ENCODE measurements around the gene CHIT1. TPM values are rescaled to one million over a fixed set of nuclear protein-coding genes. Genes with fewer than 3 reads are reported as not detected.
"Not testable (repeated sequence)": the region's sequence is repeated elsewhere in the genome, so short reads cannot be mapped to it uniquely, and the experiment has no call there.

CHIT1 gene
- total and polyA plus RNA-seq, 10 donors, result 2.0 to 165 (median 6.7) TPM

GRCh38 chr1:203250911-203251310 is 21.4 kb upstream of the CHIT1 start:
- WGBS, 5 donors, result 68 to 84% (median 70%) methylated on average over 2 of the region's 2 CpGs
- no peak for TF ChIP-seq POLR2A (IDR thresholded peaks at IDR 0.05)
- TF ChIP-seq, protein P1, sequence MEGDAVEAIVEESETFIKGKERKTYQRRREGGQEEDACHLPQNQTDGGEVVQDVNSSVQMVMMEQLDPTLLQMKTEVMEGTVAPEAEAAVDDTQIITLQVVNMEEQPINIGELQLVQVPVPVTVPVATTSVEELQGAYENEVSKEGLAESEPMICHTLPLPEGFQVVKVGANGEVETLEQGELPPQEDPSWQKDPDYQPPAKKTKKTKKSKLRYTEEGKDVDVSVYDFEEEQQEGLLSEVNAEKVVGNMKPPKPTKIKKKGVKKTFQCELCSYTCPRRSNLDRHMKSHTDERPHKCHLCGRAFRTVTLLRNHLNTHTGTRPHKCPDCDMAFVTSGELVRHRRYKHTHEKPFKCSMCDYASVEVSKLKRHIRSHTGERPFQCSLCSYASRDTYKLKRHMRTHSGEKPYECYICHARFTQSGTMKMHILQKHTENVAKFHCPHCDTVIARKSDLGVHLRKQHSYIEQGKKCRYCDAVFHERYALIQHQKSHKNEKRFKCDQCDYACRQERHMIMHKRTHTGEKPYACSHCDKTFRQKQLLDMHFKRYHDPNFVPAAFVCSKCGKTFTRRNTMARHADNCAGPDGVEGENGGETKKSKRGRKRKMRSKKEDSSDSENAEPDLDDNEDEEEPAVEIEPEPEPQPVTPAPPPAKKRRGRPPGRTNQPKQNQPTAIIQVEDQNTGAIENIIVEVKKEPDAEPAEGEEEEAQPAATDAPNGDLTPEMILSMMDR (IDR thresholded peaks at IDR 0.05 in 8 of 11, conservative IDR thresholded peaks at IDR 0.05 in 3 of 11), result no peak
- no peak for TF ChIP-seq POLR2AphosphoS5 (IDR thresholded peaks at IDR 0.05)

GRCh38 chr1:203244776-203245175 is 15.3 kb upstream of the CHIT1 start:
- no peak overlapping the region for H3K27ac ChIP-seq
- 47 to 77% (median 58%) methylated on average over 3 to 4 of the region's 4 CpGs for WGBS, 5 donors

More at GRCh38 chr1:203250911-203251310, 21.4 kb upstream of the CHIT1 start:
- no peaks in the 10 kb centered on the region for H3K4me1 ChIP-seq
- peaks cover 0 to 21% (median 7%) of the 10 kb centered on the region in 8 donors for H3K9me3 ChIP-seq
- DNase-seq, result no peak
- no peak overlapping the region for H3K4me3 ChIP-seq
- H3K27ac ChIP-seq, result no peak overlapping the region
- H3K36me3 ChIP-seq, result no peaks in the 10 kb centered on the region
- intact Hi-C loops (cut with DNase I; ENCODE audit: low total_unique reads), result no loop called here
- H3K27me3 ChIP-seq (replicated peaks in 1 of 7), result no peaks in the 10 kb centered on the region

DNA sequence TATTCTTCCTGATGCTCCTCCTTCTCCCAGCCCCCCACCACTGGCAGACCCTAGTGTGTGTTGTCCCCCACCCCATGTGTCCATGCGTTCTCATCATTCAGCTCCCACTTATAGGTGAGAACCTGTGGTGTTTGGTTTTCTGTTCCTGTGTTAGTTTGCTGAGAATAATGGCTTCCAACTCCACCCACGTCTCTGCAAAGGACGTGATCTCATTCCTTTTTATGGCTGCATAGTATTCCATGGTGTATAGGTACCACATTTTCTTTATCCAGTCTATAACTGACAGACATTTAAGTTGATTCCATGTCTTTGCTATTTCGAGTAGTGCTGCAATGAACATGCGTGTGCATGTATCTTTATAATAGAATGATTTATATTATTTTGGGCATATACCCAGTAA is 12.2 kb upstream of the CHIT1 start:
- H3K27ac ChIP-seq; intact Hi-C loops (cut with DNase I; ENCODE audit: low total_unique reads); H3K4me3 ChIP-seq; H3K9me3 ChIP-seq; H3K4me1 ChIP-seq; H3K36me3 ChIP-seq; DNase-seq: not testable (repeated sequence)
- WGBS, 5 donors, result 79 to 94% (median 87%) methylated on average over 5 of the region's 5 CpGs
- H3K27me3 ChIP-seq (replicated peaks in 1 of 7), result peaks cover 0 to 11% (median 0%) of the 10 kb centered on the region in 7 donors

More at GRCh38 chr1:203244776-203245175, 15.3 kb upstream of the CHIT1 start:
- peaks cover 0 to 5% (median 0%) of the 10 kb centered on the region in 7 donors for H3K27me3 ChIP-seq (replicated peaks in 1 of 7)
- no peak for DNase-seq
- H3K4me3 ChIP-seq, result no peak overlapping the region
- peaks cover 0 to 4% (median 0%) of the 10 kb centered on the region in 8 donors for H3K9me3 ChIP-seq
- TF ChIP-seq POLR2AphosphoS5 (IDR thresholded peaks at IDR 0.05), result no peak
- TF ChIP-seq, protein P1 (IDR thresholded peaks at IDR 0.05 in 8 of 11, conservative IDR thresholded peaks at IDR 0.05 in 3 of 11), result no peak
- no peak for TF ChIP-seq POLR2A (IDR thresholded peaks at IDR 0.05)
- H3K36me3 ChIP-seq, result no peaks in the 10 kb centered on the region
- H3K4me1 ChIP-seq, result no peaks in the 10 kb centered on the region
- intact Hi-C loops (cut with DNase I; ENCODE audit: low total_unique reads), result no loop called here

GRCh38 chr1:203239526-203240305 is 10.2 kb upstream of the CHIT1 start:
- intact Hi-C loops (cut with DNase I; ENCODE audit: low total_unique reads), result no loop called here
- WGBS, 5 donors, result 52 to 86% (median 72%) methylated on average over 5 of the region's 5 CpGs

More at GRCh38 chr1:203239526-203240305, 10.2 kb upstream of the CHIT1 start:
- Histone ChIP-seq H3K27me3 (replicated peaks in 1 of 7) (peaks cover 0 to 13% (median 0%) of the 10 kb centered on the region in 7 donors), H3K36me3 (no peaks in the 10 kb centered on the region), H3K4me3 (no peak overlapping the region), H3K9me3 (peaks cover 0 to 20% (median 19%) of the 10 kb centered on the region in 8 donors), H3K4me1 (no peaks in the 10 kb centered on the region), H3K27ac (no peak overlapping the region)
- TF ChIP-seq POLR2AphosphoS5 (IDR thresholded peaks at IDR 0.05), result no peak
- TF ChIP-seq, protein P1 (IDR thresholded peaks at IDR 0.05 in 8 of 11, conservative IDR thresholded peaks at IDR 0.05 in 3 of 11), result no peak
- TF ChIP-seq POLR2A (IDR thresholded peaks at IDR 0.05), result no peak
- no peak for DNase-seq
